H9 (cell line): ENCODE data around the gene CDKAL1. TPM values are rescaled to one million over a fixed set of nuclear protein-coding genes. Genes with fewer than 3 reads are reported as not detected.
"Not testable (repeated sequence)": the region's sequence is repeated elsewhere in the genome, so short reads cannot be mapped to it uniquely, and the experiment has no call there.

Source experiments
- DNase-seq: peaks from one replicate; pipeline ENCODE4 v3.0.0-alpha.2; 2017
- H2AFZ ChIP-seq: one replicate; pipeline ENCODE4 v1.6.1; 2013; ENCODE audit warnings: mild to moderate bottlenecking, low read length, control low read depth, moderate library complexity
- H2AK5ac ChIP-seq: 2 replicates; pipeline ENCODE4 v1.6.1; 2013; ENCODE audit warnings: low read length, control low read depth, mixed read lengths; ENCODE audit not compliant: insufficient read length
- H2BK120ac ChIP-seq: one replicate; pipeline ENCODE4 v1.6.1; 2013; ENCODE audit warnings: low read depth, mild to moderate bottlenecking, low read length, control low read depth, inconsistent platforms; ENCODE audit not compliant: poor library complexity, severe bottlenecking
- H2BK12ac ChIP-seq: 2 replicates; pipeline ENCODE4 v1.6.1; 2013; ENCODE audit warnings: low read length, control low read depth, mixed read lengths, low read depth; ENCODE audit not compliant: insufficient read length
- H2BK15ac ChIP-seq: 2 replicates; pipeline ENCODE4 v1.6.1; 2013; ENCODE audit warnings: low read depth, low read length, control low read depth
- H2BK20ac ChIP-seq: one replicate; pipeline ENCODE4 v1.6.1; 2013; ENCODE audit warnings: low read depth, mild to moderate bottlenecking, low read length, control low read depth, inconsistent platforms; ENCODE audit not compliant: poor library complexity, severe bottlenecking
- H2BK5ac ChIP-seq: 2 replicates; pipeline ENCODE4 v1.6.1; 2013; ENCODE audit warnings: low read length, control low read depth, mixed read lengths; ENCODE audit not compliant: insufficient read length
- H3K14ac ChIP-seq: 2 replicates; pipeline ENCODE4 v1.6.1; 2013; ENCODE audit warnings: low read length, control low read depth; ENCODE audit not compliant: insufficient read depth
- H3K18ac ChIP-seq: 2 replicates; pipeline ENCODE4 v1.6.1; 2013; ENCODE audit warnings: low read depth, mild to moderate bottlenecking, mixed read lengths, low read length, control low read depth; ENCODE audit not compliant: insufficient read length
- H3K23ac ChIP-seq: 2 replicates; pipeline ENCODE4 v1.6.1; 2013; ENCODE audit warnings: low read length, control low read depth, mixed read lengths, low read depth; ENCODE audit not compliant: insufficient read length
- H3K23me2 ChIP-seq: 2 replicates; pipeline ENCODE4 v1.6.1; 2013; ENCODE audit warnings: low read depth, mild to moderate bottlenecking, mixed read lengths, low read length, control low read depth; ENCODE audit not compliant: insufficient read length, poor library complexity, severe bottlenecking
- H3K27ac ChIP-seq: 2 replicates; pipeline ENCODE4 v1.5.1; 2013; ENCODE audit warnings: low read length, control low read depth, mixed read lengths, low read depth; ENCODE audit not compliant: insufficient read length
- H3K27me3 ChIP-seq: 2 replicates; pipeline ENCODE4 v1.6.1; 2013; ENCODE audit warnings: low read length, control low read depth, inconsistent platforms; ENCODE audit not compliant: insufficient read depth
- H3K4ac ChIP-seq: 2 replicates; pipeline ENCODE4 v1.6.1; 2013; ENCODE audit warnings: low read depth, mild to moderate bottlenecking, control low read depth, inconsistent platforms, low read length, moderate library complexity
- H3K4me1 ChIP-seq: 2 replicates; pipeline ENCODE4 v1.6.1; 2013; ENCODE audit warnings: low read length, control low read depth, inconsistent platforms; ENCODE audit not compliant: insufficient read depth
- H3K4me2 ChIP-seq: 2 replicates; pipeline ENCODE4 v1.6.1; 2013; ENCODE audit warnings: low read length, control low read depth, mixed read lengths; ENCODE audit not compliant: insufficient read length, insufficient read depth
- H3K56ac ChIP-seq: 2 replicates; pipeline ENCODE4 v1.6.1; 2013; ENCODE audit warnings: low read depth, mild to moderate bottlenecking, mixed read lengths, low read length, control low read depth; ENCODE audit not compliant: insufficient read length
- H3K79me1 ChIP-seq: 2 replicates; pipeline ENCODE4 v1.6.1; 2013; ENCODE audit warnings: low read depth, mild to moderate bottlenecking, moderate library complexity, low read length, control low read depth, inconsistent platforms; ENCODE audit not compliant: insufficient read depth, poor library complexity, severe bottlenecking
- H3K79me2 ChIP-seq: 2 replicates; pipeline ENCODE4 v1.6.1; 2013; ENCODE audit warnings: low read length, control low read depth, inconsistent platforms; ENCODE audit not compliant: insufficient read depth
- H3K9ac ChIP-seq: 2 replicates; pipeline ENCODE4 v1.6.1; 2013; ENCODE audit warnings: low read length, control low read depth, mixed read lengths; ENCODE audit not compliant: insufficient read length; ENCODE audit errors: extremely low read depth
- H3K9me3 ChIP-seq: one replicate; pipeline ENCODE4 v1.6.1; 2013; ENCODE audit warnings: low read depth, low read length, inconsistent platforms; ENCODE audit not compliant: control insufficient read depth
- H3T11ph ChIP-seq: one replicate; pipeline ENCODE4 v1.6.1; 2013; ENCODE audit warnings: mild to moderate bottlenecking, low read length, control low read depth, inconsistent platforms
- H4K20me1 ChIP-seq: one replicate; pipeline ENCODE4 v1.6.1; 2013; ENCODE audit not compliant: control insufficient read depth, insufficient read length, insufficient read depth
- H4K5ac ChIP-seq: 2 replicates; pipeline ENCODE4 v1.6.1; 2013; ENCODE audit warnings: low read depth, mild to moderate bottlenecking, mixed read lengths, low read length, control low read depth; ENCODE audit not compliant: insufficient read length
- H4K8ac ChIP-seq: replicated peaks from 2 replicates; pipeline ENCODE4 v1.6.1; 2013; ENCODE audit warnings: low read length, control low read depth, mixed read lengths, low read depth; ENCODE audit not compliant: insufficient read length
- H4K91ac ChIP-seq: 2 replicates; pipeline ENCODE4 v1.6.1; 2013; ENCODE audit warnings: low read depth, mild to moderate bottlenecking, moderate library complexity, mixed read lengths, low read length, control low read depth; ENCODE audit not compliant: insufficient read length
- H3K27ac Mint-ChIP-seq, 3 experiments: 2 replicates in 2 of 3; 3 replicates in 1 of 3; pipeline ENCODE4 v1.8.0; 2020 to 2021; ENCODE audit warnings: mixed read lengths in 3 of 3, mild to moderate bottlenecking in 1 of 3, moderate library complexity in 1 of 3
- H3K27me3 Mint-ChIP-seq: 2 replicates; pipeline ENCODE4 v1.8.0; 2021; ENCODE audit warnings: low read depth, mild to moderate bottlenecking, moderate library complexity, mixed read lengths
- H3K36me3 Mint-ChIP-seq, 3 experiments: 2 replicates in 2 of 3; 3 replicates in 1 of 3; pipeline ENCODE4 v1.8.0; 2020 to 2021; ENCODE audit warnings: low read depth in 3 of 3, mixed read lengths in 3 of 3; ENCODE audit not compliant: insufficient read depth in 1 of 3
- H3K4me1 Mint-ChIP-seq, 2 experiments: 2 replicates each; pipeline ENCODE4 v1.8.0; 2020; ENCODE audit warnings: mixed read lengths in 2 of 2
- H3K4me3 Mint-ChIP-seq, 2 experiments: 2 replicates in 1 of 2; 3 replicates in 1 of 2; pipeline ENCODE4 v1.8.0; 2020 to 2021; ENCODE audit warnings: mild to moderate bottlenecking in 2 of 2, mixed read lengths in 2 of 2, moderate library complexity in 1 of 2
- H3K9me3 Mint-ChIP-seq, 2 experiments: 2 replicates in 1 of 2; 3 replicates in 1 of 2; pipeline ENCODE4 v1.8.0; 2020; ENCODE audit warnings: mild to moderate bottlenecking in 2 of 2, mixed read lengths in 2 of 2, moderate library complexity in 1 of 2
- CTCF ChIP-seq: fragments of 200-600 bp; sonication (generic); conservative IDR thresholded peaks from 3 replicates; pipeline ENCODE4 v1.8.0; 2021; ENCODE audit warnings: antibody characterized with exemption, mild to moderate bottlenecking
- WGBS: extraction: QIAGEN DNeasy Blood & Tissue Kit; methylation state at CpG from one replicate; pipeline ENCODE4 v1.1.7; 2013; ENCODE audit warnings: missing lambda C conversion rate, low lambda C conversion rate, mixed read lengths; ENCODE audit not compliant: insufficient read length; ENCODE audit errors: extremely low coverage; 5-methylcytosine and 5-hydroxymethylcytosine counted together
- total RNA-seq: library from RNA; stranded (reverse); gene quantifications from 2 replicates; pipeline ENCODE4 v1.2.1, GENCODE V29; 2021

Gene CDKAL1
- total RNA-seq, 1 experiment from 2014 or later, result 23.0 TPM

- Histone ChIP-seq H2AFZ (no peak overlapping the region), H3T11ph (no peak overlapping the region), H3K9ac (no peak overlapping the region), H3K27ac (no peak overlapping the region), H3K79me1 (no peaks in the 10 kb centered on the region), H3K4ac (no peak overlapping the region), H4K20me1 (no peaks in the 10 kb centered on the region), H4K5ac (no peak overlapping the region), H4K8ac (no peak overlapping the region), H3K56ac (no peak overlapping the region), H3K79me2 (no peaks in the 10 kb centered on the region), H3K27me3 (no peaks in the 10 kb centered on the region), H2BK20ac (no peak overlapping the region), H2BK5ac (no peak overlapping the region), H3K14ac (no peak overlapping the region), H2BK12ac (no peak overlapping the region), H4K91ac (no peak overlapping the region), H3K23me2 (no peaks in the 10 kb centered on the region), H3K18ac (no peak overlapping the region), H3K4me1 (no peaks in the 10 kb centered on the region), H2BK15ac (no peak overlapping the region), H2AK5ac (no peak overlapping the region), H3K9me3 (no peaks in the 10 kb centered on the region), H2BK120ac (no peak overlapping the region), H3K4me2 (no peak overlapping the region), H3K23ac (no peak overlapping the region)
- no peaks in the 10 kb centered on the region for H3K27me3 Mint-ChIP-seq
- no peak overlapping the region for H3K4me3 Mint-ChIP-seq
- no peak for DNase-seq
- TF ChIP-seq CTCF, result no peak
- peaks cover 0 to 8% (median 0%) of the 10 kb centered on the region in 3 experiments; a peak in 1 of 7 replicates for H3K36me3 Mint-ChIP-seq
- H3K27ac Mint-ChIP-seq, result no peak overlapping the region
- WGBS, result no CpG with 5 or more reads among the region's 4 CpGs
- H3K4me1 Mint-ChIP-seq, result peaks cover 2 to 4% of the 10 kb centered on the region in 2 experiments; a peak in 3 of 4 replicates
- peaks cover 0 to 5% of the 10 kb centered on the region in 2 experiments; a peak in 2 of 5 replicates for H3K9me3 Mint-ChIP-seq
These were observed 519.4 kb downstream of the CDKAL1 start for GRCh38 chr6:21053612-21054011.

GRCh38 chr6:21055480-21055879 lies 521.2 kb downstream of the CDKAL1 start:
- H3K9me3 Mint-ChIP-seq, H3K9ac ChIP-seq, H3K27me3 Mint-ChIP-seq, H3K18ac ChIP-seq, H3K4me3 Mint-ChIP-seq, H3K27ac Mint-ChIP-seq, H3K79me2 ChIP-seq, H3K14ac ChIP-seq, H3K4me2 ChIP-seq, H3K23ac ChIP-seq, H3K4me1 Mint-ChIP-seq, H4K8ac ChIP-seq, H3K23me2 ChIP-seq, H4K5ac ChIP-seq, H2AFZ ChIP-seq, H3K27ac ChIP-seq, DNase-seq, H3K27me3 ChIP-seq, H3K4ac ChIP-seq, H2AK5ac ChIP-seq, H3T11ph ChIP-seq, H3K79me1 ChIP-seq, H4K20me1 ChIP-seq, H3K9me3 ChIP-seq, H2BK12ac ChIP-seq, H3K56ac ChIP-seq, H2BK15ac ChIP-seq, H2BK120ac ChIP-seq, H4K91ac ChIP-seq, H2BK20ac ChIP-seq, H3K4me1 ChIP-seq, H2BK5ac ChIP-seq: not testable (repeated sequence)
- peaks cover 2 to 16% (median 8%) of the 10 kb centered on the region in 3 experiments; a peak in 6 of 7 replicates for H3K36me3 Mint-ChIP-seq
- WGBS, result no CpG with 5 or more reads among the region's 2 CpGs
